Stimulated activated CD4-positive, alpha-beta T cell treated with anti-CD3 and anti-CD28 coated beads, Interleukin-15, amount 100 ng/mL, for 1 hour (primary cell): Measurements from ENCODE around the gene MPC2.
A peak's percentile ranks its signal among the peaks of the same experiment; 100 is the strongest.

ENCODE experiments used
- DNase-seq, 2 donors: peaks; one replicate each; pipeline ENCODE4 v3.0.0-alpha.2; 2020; ENCODE audit warnings: low read depth in 1 of 2, low spot score in 1 of 2

MPC2 gene

GRCh38 chr1:167936930-167937708 is at the start of gene MPC2:
TSS of gene MPC2 (minus strand) at chr1:167937072. CDS start at chr1:167935841, 1,231 bp downstream.
- peak; percentile 30 to 53 for DNase-seq

DNA sequence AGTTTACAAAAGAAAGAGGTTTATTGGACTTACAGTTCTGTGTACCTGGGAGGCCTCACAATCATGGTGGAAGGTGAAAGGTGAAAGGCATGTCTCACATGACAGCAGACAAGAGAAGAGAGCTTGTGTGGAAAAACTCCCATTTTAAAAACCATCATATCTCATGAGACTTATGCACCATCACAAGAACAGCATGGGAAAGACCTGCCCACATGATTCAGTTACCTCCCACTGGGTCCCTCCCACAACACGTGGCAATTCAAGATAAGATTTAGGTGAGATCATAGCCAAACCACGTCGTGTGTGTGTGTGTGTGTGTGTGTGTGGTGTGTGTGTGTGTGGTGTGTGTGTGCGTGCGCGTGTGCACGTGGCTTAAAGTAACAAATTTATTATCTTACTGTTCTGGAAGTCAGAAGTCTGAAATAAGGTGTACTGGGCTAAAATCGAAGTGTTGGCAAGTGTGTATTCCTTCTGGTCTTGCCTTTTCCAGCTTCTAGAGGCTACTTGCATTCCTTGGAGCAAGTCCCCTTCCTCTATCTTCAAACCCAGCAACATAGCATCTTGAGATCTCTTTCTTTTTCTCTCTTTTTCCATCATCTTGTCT is 48.1 kb upstream of the MPC2 start:
- no peak for DNase-seq

DNA sequence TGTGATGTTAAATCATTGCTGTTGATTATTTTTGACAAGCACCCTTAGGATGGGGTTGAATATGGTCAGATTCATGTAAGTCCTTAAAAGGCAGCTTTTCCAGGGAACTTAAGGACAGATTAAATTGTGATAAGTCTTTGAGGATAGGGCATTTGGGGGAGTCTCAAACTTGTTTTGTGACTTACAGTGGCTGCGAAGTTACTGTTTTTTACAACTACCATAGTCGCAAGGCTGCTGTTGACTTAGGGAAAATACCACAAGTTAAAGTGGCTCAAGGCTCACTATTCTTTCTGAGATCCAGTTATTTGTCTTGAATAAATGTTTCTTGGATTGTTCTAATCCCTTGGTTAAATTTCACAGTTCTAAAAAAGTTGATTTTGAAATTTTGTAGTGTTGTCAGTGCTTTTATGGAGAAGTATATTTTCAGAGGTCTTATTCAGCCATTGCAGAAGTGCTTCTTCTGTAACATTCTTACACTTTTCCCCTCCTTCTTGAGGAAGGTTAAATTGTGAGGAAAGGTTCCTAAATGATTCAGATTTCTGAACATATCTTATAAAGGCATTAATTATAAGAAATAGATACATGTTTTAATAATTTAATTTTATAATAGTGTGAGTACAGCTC is 47.0 kb upstream of the MPC2 start:
- DNase-seq, result no peak

- DNase-seq, result no peak
Measured at GRCh38 chr1:167981933-167982332, 45.1 kb upstream of the MPC2 start.

DNA sequence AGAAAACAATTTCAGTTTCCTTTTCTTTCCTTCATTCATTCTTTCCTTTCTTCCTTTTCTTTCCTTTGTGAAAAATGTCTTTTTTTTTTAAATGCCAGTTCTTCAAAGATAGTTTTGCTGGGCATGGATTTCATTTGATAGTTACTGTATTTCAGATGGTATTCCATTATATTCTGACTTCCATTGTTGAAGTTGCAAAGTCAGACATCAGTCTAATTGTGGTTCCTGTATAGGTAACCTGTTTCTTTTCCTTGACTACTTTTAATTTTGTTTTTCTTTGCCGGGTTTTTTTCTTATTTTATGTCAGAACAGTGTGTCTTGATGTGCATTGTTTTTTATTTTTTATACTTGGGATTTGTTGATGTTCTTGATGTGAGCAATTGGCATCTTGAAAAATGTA is 40.4 kb upstream of the MPC2 start:
- no peak for DNase-seq

DNA sequence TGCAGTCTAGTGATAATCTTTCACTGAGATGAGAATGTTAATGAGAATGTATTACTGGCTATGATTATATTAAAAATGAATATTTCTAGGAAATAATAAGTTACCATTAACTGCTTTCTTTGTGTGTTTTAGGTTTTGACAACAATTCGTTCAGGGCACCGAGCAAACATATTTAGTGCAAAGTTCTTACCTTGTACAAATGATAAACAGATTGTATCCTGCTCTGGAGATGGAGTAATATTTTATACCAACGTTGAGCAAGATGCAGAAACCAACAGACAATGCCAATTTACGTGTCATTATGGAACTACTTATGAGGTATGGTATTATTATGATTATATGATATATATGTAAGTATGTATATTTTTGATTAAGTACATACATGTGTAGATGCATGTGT is 37.8 kb upstream of the MPC2 start:
- no peak for DNase-seq

DNA sequence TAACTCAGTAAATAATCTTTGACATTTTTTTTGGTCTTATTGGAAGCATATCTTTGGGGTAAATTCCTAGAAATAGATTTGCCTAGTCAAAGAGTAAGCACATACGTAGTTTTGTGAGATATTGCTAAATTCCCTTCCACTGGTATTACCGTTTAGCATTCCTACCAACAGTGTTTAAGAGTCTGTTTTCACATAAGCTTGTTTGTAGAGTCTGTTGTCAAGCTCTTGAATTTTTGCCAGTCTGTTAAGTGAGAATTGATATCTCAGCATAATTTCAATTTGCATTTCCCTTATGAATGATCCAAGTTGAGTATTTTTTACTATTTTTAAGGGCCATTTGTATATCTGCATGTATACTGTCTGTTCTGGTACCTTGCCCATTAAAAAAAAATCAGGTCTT is 37.0 kb upstream of the MPC2 start:
- DNase-seq, result no peak

- no peak for DNase-seq
Measured at GRCh38 chr1:167968569-167968968, 31.7 kb upstream of the MPC2 start.

GRCh38 chr1:167966050-167966449 is 29.2 kb upstream of the MPC2 start:
- no peak for DNase-seq

DNA sequence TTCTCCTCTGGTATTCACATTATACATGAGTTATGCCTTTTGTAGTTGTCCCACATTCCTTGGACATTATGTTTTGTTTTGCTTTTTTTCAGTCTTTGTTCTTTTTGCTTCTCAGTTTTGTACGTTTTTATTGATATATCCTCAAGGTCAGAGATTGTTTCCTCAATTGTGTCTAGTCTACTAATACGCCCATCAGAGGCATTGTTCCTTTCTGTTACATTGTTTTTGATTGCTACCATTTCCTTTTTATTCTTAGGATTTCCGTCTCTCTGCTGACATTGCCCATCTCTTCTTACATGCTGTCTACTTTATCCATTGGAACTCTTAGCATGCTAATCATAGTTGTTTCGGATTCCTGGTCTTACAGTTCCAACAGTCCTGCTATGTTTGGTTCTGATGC is 27.8 kb upstream of the MPC2 start:
- no peak for DNase-seq

GRCh38 chr1:167957710-167958109 is 20.8 kb upstream of the MPC2 start:
- DNase-seq, result no peak

DNA sequence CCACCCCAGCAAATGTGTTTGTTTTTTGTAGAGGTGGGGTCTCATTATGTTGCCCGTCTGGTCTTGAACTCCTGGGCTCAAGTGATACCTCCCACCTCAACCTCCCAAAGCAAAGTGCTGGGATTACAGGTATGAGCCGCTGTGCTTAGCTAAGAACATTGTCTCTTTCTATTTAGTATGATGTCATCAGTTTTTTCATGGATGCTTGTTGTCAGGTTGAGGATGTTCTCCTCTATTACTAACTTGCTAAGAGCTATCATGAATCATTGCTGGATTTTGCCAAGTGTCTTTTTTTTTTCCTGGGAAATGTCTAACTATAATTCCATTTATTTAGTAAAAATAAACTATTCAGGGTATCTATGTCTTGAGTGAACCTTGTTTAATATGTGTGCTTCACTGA is 19.0 kb upstream of the MPC2 start:
- no peak for DNase-seq

GRCh38 chr1:167950569-167950968 is 13.7 kb upstream of the MPC2 start:
- DNase-seq, result no peak

GRCh38 chr1:167949785-167950184 is 12.9 kb upstream of the MPC2 start:
- no peak for DNase-seq

GRCh38 chr1:167947733-167948132 is 10.9 kb upstream of the MPC2 start:
- DNase-seq, result no peak

DNA sequence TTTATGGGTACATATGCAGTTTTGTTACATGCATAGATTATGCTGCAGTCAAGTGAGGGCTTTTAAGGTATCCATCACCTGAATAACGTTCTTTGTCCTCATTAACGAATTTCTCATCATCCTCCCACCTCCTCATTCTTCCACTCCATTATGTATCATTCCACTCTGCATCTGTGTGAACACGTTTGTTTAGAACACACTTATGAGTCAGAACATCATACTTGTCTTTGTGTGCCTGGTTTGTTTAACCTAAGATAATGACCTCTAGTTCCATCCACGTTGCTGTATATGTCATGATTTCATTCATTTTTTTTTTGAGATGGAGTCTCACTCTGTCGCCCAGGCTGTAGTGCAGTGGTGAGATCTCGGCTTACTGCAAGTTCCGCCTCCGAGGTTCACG is 6.7 kb upstream of the MPC2 start:
- DNase-seq, result no peak

GRCh38 chr1:167940264-167940663 is 3.4 kb upstream of the MPC2 start:
- DNase-seq, result no peak

- DNase-seq, result no peak
Measured at GRCh38 chr1:167938080-167938636, 1.3 kb upstream of the MPC2 start.

DNA sequence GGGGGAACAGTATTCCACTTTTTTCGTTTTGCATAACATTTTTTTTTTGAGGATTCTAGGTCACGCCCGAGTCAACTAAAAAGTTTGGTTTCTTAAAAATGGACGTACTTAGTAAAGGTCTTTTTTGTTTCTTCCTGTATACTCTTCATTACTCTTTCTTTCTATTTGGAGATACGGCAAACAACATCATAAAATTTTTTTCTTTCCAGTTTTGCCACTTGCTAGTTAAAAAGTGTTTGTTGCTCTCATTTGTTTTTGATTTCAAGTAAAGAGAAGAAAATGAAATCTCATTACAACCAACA is 788 bp upstream of the MPC2 start:
- no peak for DNase-seq

- DNase-seq, result peak; percentile 93 to 96
Measured at GRCh38 chr1:167936068-167936929, 573 bp downstream of the MPC2 start, which contains the start of gene DCAF6. TSS of gene DCAF6 (plus strand) at chr1:167936683. CDS start at chr1:167936912, 229 bp downstream.
